Activated T-helper 17 cell treated with anti-CD3 and anti-CD28 coated beads, Interleukin-2, amount 50 U/mL, for 72 hours (primary cell): ENCODE data around the gene ZNF232. TPM values are rescaled to one million over a fixed set of nuclear protein-coding genes. Genes with fewer than 3 reads are reported as not detected.
"Not testable (repeated sequence)": the region's sequence is repeated elsewhere in the genome, so short reads cannot be mapped to it uniquely, and the experiment has no call there.

ENCODE experiments used
- ATAC-seq: fragments of 150-1000 bp; cut with Tn5 transposase; replicated peaks from 2 replicates; pipeline ENCODE4 v1.10.0; 2021; ENCODE audit warnings: mild to moderate bottlenecking, moderate library complexity
- H3K27ac Mint-ChIP-seq: one replicate; pipeline ENCODE4 v1.8.0; 2022; ENCODE audit warnings: mixed read lengths
- H3K27me3 Mint-ChIP-seq: one replicate; pipeline ENCODE4 v1.8.0; 2022; ENCODE audit warnings: mixed read lengths
- H3K36me3 Mint-ChIP-seq: one replicate; pipeline ENCODE4 v1.8.0; 2022; ENCODE audit warnings: low read depth, mild to moderate bottlenecking, mixed read lengths
- H3K4me1 Mint-ChIP-seq: one replicate; pipeline ENCODE4 v1.8.0; 2022; ENCODE audit warnings: mixed read lengths
- H3K4me3 Mint-ChIP-seq: one replicate; pipeline ENCODE4 v1.8.0; 2022; ENCODE audit warnings: mild to moderate bottlenecking, mixed read lengths
- H3K9me3 Mint-ChIP-seq: one replicate; pipeline ENCODE4 v1.8.0; 2022; ENCODE audit warnings: mixed read lengths
- total RNA-seq, 2 donors: library from RNA; stranded (reverse); gene quantifications; one replicate each; pipeline ENCODE4 v1.2.3, GENCODE V29; 2022

The ZNF232 gene
- 10 to 100 TPM; 10.7 to 16.3 TPM for total RNA-seq

GRCh38 chr17:5111402-5112204 is at the start of gene ZNF232:
Gene ZNF232 (minus strand): TSS chr17:5111878. CDS start chr17:5111822, 56 bp downstream.
- ATAC-seq, result peak; percentile 95
- Mint-ChIP-seq H3K36me3 (peaks cover 67% of the 10 kb centered on the region), H3K4me1 (peaks cover 21% of the 10 kb centered on the region), H3K27me3 (peaks cover 4% of the 10 kb centered on the region), H3K9me3 (no peaks in the 10 kb centered on the region), H3K4me3 (peak within 1 kb of the TSS; percentile 91), H3K27ac (peak within 1 kb of the TSS; percentile 84)

- H3K4me3 Mint-ChIP-seq, H3K9me3 Mint-ChIP-seq, H3K36me3 Mint-ChIP-seq, ATAC-seq, H3K4me1 Mint-ChIP-seq, H3K27ac Mint-ChIP-seq: not testable (repeated sequence)
- H3K27me3 Mint-ChIP-seq, result peaks cover 32% of the 10 kb centered on the region
These were observed 49.0 kb upstream of the ZNF232 start for GRCh38 chr17:5160702-5161101.

GRCh38 chr17:5146122-5146521 is 34.4 kb upstream of the ZNF232 start:
- not testable (repeated sequence) for H3K27me3 Mint-ChIP-seq, ATAC-seq, H3K4me3 Mint-ChIP-seq, H3K4me1 Mint-ChIP-seq, H3K27ac Mint-ChIP-seq, H3K36me3 Mint-ChIP-seq, H3K9me3 Mint-ChIP-seq

- H3K27me3 Mint-ChIP-seq, H3K27ac Mint-ChIP-seq, H3K9me3 Mint-ChIP-seq, H3K36me3 Mint-ChIP-seq, ATAC-seq, H3K4me3 Mint-ChIP-seq, H3K4me1 Mint-ChIP-seq: not testable (repeated sequence)
These were observed 31.2 kb upstream of the ZNF232 start for GRCh38 chr17:5142877-5143276.

GRCh38 chr17:5139458-5139732 is 27.7 kb upstream of the ZNF232 start:
- no peaks in the 10 kb centered on the region for H3K27me3 Mint-ChIP-seq
- H3K27ac Mint-ChIP-seq, result no peak overlapping the region
- no peaks in the 10 kb centered on the region for H3K9me3 Mint-ChIP-seq
- ATAC-seq, result no peak
- H3K4me3 Mint-ChIP-seq, result no peak overlapping the region
- no peaks in the 10 kb centered on the region for H3K4me1 Mint-ChIP-seq
- no peaks in the 10 kb centered on the region for H3K36me3 Mint-ChIP-seq

- ATAC-seq, result no peak
- H3K9me3 Mint-ChIP-seq, result no peaks in the 10 kb centered on the region
These were observed 27.2 kb upstream of the ZNF232 start for GRCh38 chr17:5138616-5139457.

GRCh38 chr17:5138198-5138544 is 26.5 kb upstream of the ZNF232 start:
- not testable (repeated sequence) for H3K36me3 Mint-ChIP-seq, ATAC-seq, H3K27me3 Mint-ChIP-seq, H3K4me1 Mint-ChIP-seq, H3K9me3 Mint-ChIP-seq, H3K27ac Mint-ChIP-seq, H3K4me3 Mint-ChIP-seq

More at GRCh38 chr17:5138616-5139457, 27.2 kb upstream of the ZNF232 start:
- Mint-ChIP-seq H3K4me1 (no peaks in the 10 kb centered on the region), H3K4me3 (no peak overlapping the region), H3K36me3 (no peaks in the 10 kb centered on the region), H3K27me3 (no peaks in the 10 kb centered on the region), H3K27ac (no peak overlapping the region)

GRCh38 chr17:5137511-5138197 is 26.0 kb upstream of the ZNF232 start:
- not testable (repeated sequence) for H3K4me3 Mint-ChIP-seq, H3K27ac Mint-ChIP-seq, H3K9me3 Mint-ChIP-seq, H3K4me1 Mint-ChIP-seq, H3K36me3 Mint-ChIP-seq, ATAC-seq, H3K27me3 Mint-ChIP-seq

- not testable (repeated sequence) for H3K27ac Mint-ChIP-seq, H3K27me3 Mint-ChIP-seq, ATAC-seq, H3K9me3 Mint-ChIP-seq, H3K36me3 Mint-ChIP-seq, H3K4me1 Mint-ChIP-seq, H3K4me3 Mint-ChIP-seq
These were observed 25.1 kb upstream of the ZNF232 start for GRCh38 chr17:5136580-5137412.

GRCh38 chr17:5135726-5136579 is 24.3 kb upstream of the ZNF232 start:
- no peak for ATAC-seq
- Mint-ChIP-seq H3K36me3 (no peaks in the 10 kb centered on the region), H3K4me1 (no peaks in the 10 kb centered on the region), H3K27ac (no peak overlapping the region), H3K27me3 (no peaks in the 10 kb centered on the region), H3K9me3 (no peaks in the 10 kb centered on the region), H3K4me3 (no peak overlapping the region)

- H3K27me3 Mint-ChIP-seq, H3K4me1 Mint-ChIP-seq, H3K4me3 Mint-ChIP-seq, H3K9me3 Mint-ChIP-seq, H3K27ac Mint-ChIP-seq, ATAC-seq, H3K36me3 Mint-ChIP-seq: not testable (repeated sequence)
These were observed 23.5 kb upstream of the ZNF232 start for GRCh38 chr17:5135131-5135712.

- H3K4me1 Mint-ChIP-seq, ATAC-seq, H3K36me3 Mint-ChIP-seq, H3K9me3 Mint-ChIP-seq, H3K27ac Mint-ChIP-seq, H3K27me3 Mint-ChIP-seq, H3K4me3 Mint-ChIP-seq: not testable (repeated sequence)
These were observed 22.9 kb upstream of the ZNF232 start for GRCh38 chr17:5134571-5134970.

GRCh38 chr17:5133961-5134360 is 22.3 kb upstream of the ZNF232 start:
- H3K27me3 Mint-ChIP-seq, H3K9me3 Mint-ChIP-seq, H3K36me3 Mint-ChIP-seq, ATAC-seq, H3K27ac Mint-ChIP-seq, H3K4me1 Mint-ChIP-seq, H3K4me3 Mint-ChIP-seq: not testable (repeated sequence)
